Liver (tissue), 9 donors: ENCODE data around the gene LSM12. TPM values are rescaled to one million over a fixed set of nuclear protein-coding genes. Genes with fewer than 3 reads are reported as not detected.

ENCODE experiments used
- DNase-seq: peaks from one replicate; pipeline ENCODE4 v3.0.0-alpha.2; 2017; ENCODE audit warnings: low spot score
- H3K27ac ChIP-seq, 2 donors: one replicate each; pipeline ENCODE4 v1.7.0; 2013; ENCODE audit warnings: inconsistent platforms in 2 of 2, low read length in 2 of 2, control low read depth in 1 of 2, low read depth in 1 of 2, mild to moderate bottlenecking in 1 of 2
- H3K27me3 ChIP-seq, 4 donors: one replicate each; pipeline versions ENCODE4 v1.6.1 to v1.7.0; 2013; ENCODE audit warnings: low read length in 3 of 4, inconsistent platforms in 1 of 4, mild to moderate bottlenecking in 1 of 4, moderate library complexity in 1 of 4; ENCODE audit not compliant: control insufficient read depth in 4 of 4, insufficient read depth in 4 of 4
- H3K36me3 ChIP-seq, 4 donors: one replicate each; pipeline versions ENCODE4 v1.6.1 to v1.7.0; 2013; ENCODE audit warnings: low read length in 3 of 4, mild to moderate bottlenecking in 3 of 4, low read depth in 1 of 4, moderate library complexity in 1 of 4; ENCODE audit not compliant: control insufficient read depth in 4 of 4, insufficient read depth in 3 of 4
- H3K4me1 ChIP-seq, 4 donors: one replicate each; pipeline versions ENCODE4 v1.6.1 to v1.7.0; 2013; ENCODE audit warnings: low read length in 3 of 4, mild to moderate bottlenecking in 3 of 4, moderate library complexity in 1 of 4; ENCODE audit not compliant: control insufficient read depth in 4 of 4, insufficient read depth in 4 of 4
- H3K4me3 ChIP-seq, 3 donors: one replicate each; pipeline versions ENCODE4 v1.6.1 to v1.7.0; 2013; ENCODE audit warnings: low read length in 3 of 3, control low read depth in 1 of 3, low read depth in 1 of 3, mild to moderate bottlenecking in 1 of 3
- H3K9ac ChIP-seq, 2 donors: one replicate each; pipeline ENCODE4 v1.7.0; 2013; ENCODE audit warnings: low read length in 2 of 2, mild to moderate bottlenecking in 2 of 2, moderate library complexity in 2 of 2, control low read depth in 1 of 2, low read depth in 1 of 2
- H3K9me3 ChIP-seq, 4 donors: one replicate each; pipeline versions ENCODE4 v1.6.1 to v1.7.0; 2013; ENCODE audit warnings: low read length in 3 of 4; ENCODE audit not compliant: control insufficient read depth in 4 of 4
- FOXA1 ChIP-seq: IDR thresholded peaks from 2 replicates; pipeline ENCODE4 v1.6.1; 2016; ENCODE audit warnings: antibody characterized with exemption
- FOXA2 ChIP-seq: IDR thresholded peaks from 2 replicates; pipeline ENCODE4 v1.6.1; 2016; ENCODE audit warnings: antibody characterized with exemption
- GABPA ChIP-seq, 2 donors: IDR thresholded peaks in 1 of 2; conservative IDR thresholded peaks in 1 of 2; 2 replicates each; pipeline ENCODE4 v1.6.1; 2016; ENCODE audit warnings: antibody characterized with exemption in 2 of 2, mild to moderate bottlenecking in 1 of 2, moderate library complexity in 1 of 2
- HNF4A ChIP-seq, 2 donors: conservative IDR thresholded peaks; 2 replicates each; pipeline ENCODE4 v1.6.1; 2016; ENCODE audit warnings: antibody characterized with exemption in 2 of 2, mild to moderate bottlenecking in 2 of 2
- HNF4G ChIP-seq: IDR thresholded peaks from 2 replicates; pipeline ENCODE4 v1.6.1; 2016; ENCODE audit warnings: antibody characterized with exemption
- JUND ChIP-seq, 2 donors: IDR thresholded peaks; 2 replicates each; pipeline ENCODE4 v1.6.1; 2016; ENCODE audit warnings: antibody characterized with exemption in 2 of 2
- RAD21 ChIP-seq, 2 donors: IDR thresholded peaks; 2 replicates each; pipeline ENCODE4 v1.6.1; 2016; ENCODE audit warnings: antibody characterized with exemption in 2 of 2, mild to moderate bottlenecking in 2 of 2
- RXRA ChIP-seq, 2 donors: IDR thresholded peaks; 2 replicates each; pipeline ENCODE4 v1.6.1; 2017 to 2018; ENCODE audit warnings: antibody characterized with exemption in 2 of 2, mild to moderate bottlenecking in 1 of 2
- SP1 ChIP-seq: IDR thresholded peaks from 2 replicates; pipeline ENCODE4 v1.6.1; 2018; ENCODE audit warnings: antibody characterized with exemption, mild to moderate bottlenecking
- TAF1 ChIP-seq: conservative IDR thresholded peaks from 2 replicates; pipeline ENCODE4 v1.6.1; 2016; ENCODE audit warnings: antibody characterized with exemption, mild to moderate bottlenecking
- YY1 ChIP-seq: IDR thresholded peaks from 2 replicates; pipeline ENCODE4 v1.6.1; 2016; ENCODE audit warnings: antibody characterized with exemption, mild to moderate bottlenecking
- WGBS: extraction: QIAGEN DNeasy Blood & Tissue Kit; methylation state at CpG from one replicate; pipeline ENCODE4 v1.1.7; 2013; 5-methylcytosine and 5-hydroxymethylcytosine counted together
- polyA plus RNA-seq, 2 donors: library from polyadenylated mRNA; stranded (reverse) in 1 of 2; unstranded in 1 of 2; fragments of 200-250 nt in 1 of 2; fragments of >200 nt in 1 of 2; fragmentation: Nextera tagmentation in 1 of 2; extraction: Ambion mirVana in 1 of 2; gene quantifications; one replicate each; pipeline versions ENCODE4 v1.2.1 to v1.2.3, GENCODE V29; 2013 to 2015
- total RNA-seq, 2 donors: library from RNA; depleted of rRNA; stranded (reverse); fragments of >200 nt; gene quantifications; one replicate each; pipeline ENCODE4 v1.2.3, GENCODE V29; 2014
- TF ChIP-seq, protein P1 (sequence below): fragments of 150-350 bp; IDR thresholded peaks from 2 replicates; pipeline ENCODE4 v1.5.1; 2017; ENCODE audit warnings: improper control_type of control experiment, low read depth, low read length; ENCODE audit not compliant: missing input control
- TF ChIP-seq, protein P2 (sequence below): IDR thresholded peaks from 2 replicates; pipeline ENCODE4 v1.6.1; 2016; ENCODE audit warnings: antibody characterized with exemption
- TF ChIP-seq, protein P3 (sequence below): IDR thresholded peaks from 2 replicates; pipeline ENCODE4 v1.6.1; 2016; ENCODE audit warnings: antibody characterized with exemption
- TF ChIP-seq, protein P4 (sequence below): IDR thresholded peaks from 2 replicates; pipeline ENCODE4 v1.6.1; 2016; ENCODE audit warnings: antibody characterized with exemption
- TF ChIP-seq, protein P5 (sequence below): IDR thresholded peaks from 2 replicates; pipeline ENCODE4 v1.6.1; 2016; ENCODE audit warnings: antibody characterized with exemption, mild to moderate bottlenecking
- donor health status: healthy.
- donor health status: healthy.
- donor health status: healthy.
- donor health status: healthy.
- donor health status: healthy.

The LSM12 gene
- total and polyA plus RNA-seq, 4 donors: 12.1 to 31.9 (median 15.1) TPM

DNA sequence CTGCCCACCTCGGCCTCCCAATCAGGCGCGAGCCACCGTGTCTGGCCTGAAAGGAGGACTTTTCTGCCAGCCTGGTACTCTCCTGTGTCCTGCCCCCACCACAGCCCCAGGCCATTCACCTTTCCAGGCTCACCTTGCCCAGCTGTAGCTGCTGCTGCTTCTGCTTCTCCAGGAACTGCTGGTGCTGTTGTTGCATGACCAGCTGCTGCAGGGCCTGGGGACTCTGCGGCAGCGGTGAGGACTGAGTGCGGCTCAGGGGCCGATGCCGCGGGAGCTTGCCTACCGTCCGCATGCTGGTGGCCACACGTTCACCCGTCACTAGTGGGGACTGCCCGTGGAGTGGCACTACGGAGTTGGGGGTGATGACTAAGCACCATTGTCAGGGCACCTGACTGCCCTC, 21.8 kb upstream of the LSM12 start:
- no peak for DNase-seq

DNA sequence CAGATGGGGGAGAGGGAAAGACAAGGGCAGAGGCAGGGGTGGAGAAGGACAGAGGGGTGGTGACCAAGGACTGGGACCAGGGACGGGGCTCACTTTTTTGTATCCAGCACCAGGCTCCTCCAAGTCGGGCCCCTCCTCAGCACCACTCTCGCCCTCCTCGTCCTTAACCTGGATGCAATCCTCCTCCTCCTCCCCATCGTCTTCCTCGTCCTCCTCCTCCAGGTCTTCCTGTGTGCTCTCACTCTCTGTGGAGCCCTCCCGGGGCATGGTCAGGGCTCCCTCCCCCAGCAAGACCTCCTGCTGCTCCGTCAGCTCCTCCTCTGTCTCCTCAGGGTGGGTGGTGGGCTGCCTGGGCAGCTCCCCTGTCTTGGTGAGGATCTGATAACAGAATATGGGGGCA, 20.8 kb upstream of the LSM12 start:
- H3K27me3 ChIP-seq: no peaks in the 10 kb centered on the region
- H3K27ac ChIP-seq: no peak overlapping the region
- peaks cover 0 to 6% (median 0%) of the 10 kb centered on the region in 4 donors for H3K4me1 ChIP-seq
- H3K9ac ChIP-seq: no peak overlapping the region
- no peak overlapping the region for H3K4me3 ChIP-seq
- peaks cover 7 to 38% (median 27%) of the 10 kb centered on the region in 4 donors for H3K36me3 ChIP-seq
- no peaks in the 10 kb centered on the region for H3K9me3 ChIP-seq
- TF ChIP-seq, protein P1, sequence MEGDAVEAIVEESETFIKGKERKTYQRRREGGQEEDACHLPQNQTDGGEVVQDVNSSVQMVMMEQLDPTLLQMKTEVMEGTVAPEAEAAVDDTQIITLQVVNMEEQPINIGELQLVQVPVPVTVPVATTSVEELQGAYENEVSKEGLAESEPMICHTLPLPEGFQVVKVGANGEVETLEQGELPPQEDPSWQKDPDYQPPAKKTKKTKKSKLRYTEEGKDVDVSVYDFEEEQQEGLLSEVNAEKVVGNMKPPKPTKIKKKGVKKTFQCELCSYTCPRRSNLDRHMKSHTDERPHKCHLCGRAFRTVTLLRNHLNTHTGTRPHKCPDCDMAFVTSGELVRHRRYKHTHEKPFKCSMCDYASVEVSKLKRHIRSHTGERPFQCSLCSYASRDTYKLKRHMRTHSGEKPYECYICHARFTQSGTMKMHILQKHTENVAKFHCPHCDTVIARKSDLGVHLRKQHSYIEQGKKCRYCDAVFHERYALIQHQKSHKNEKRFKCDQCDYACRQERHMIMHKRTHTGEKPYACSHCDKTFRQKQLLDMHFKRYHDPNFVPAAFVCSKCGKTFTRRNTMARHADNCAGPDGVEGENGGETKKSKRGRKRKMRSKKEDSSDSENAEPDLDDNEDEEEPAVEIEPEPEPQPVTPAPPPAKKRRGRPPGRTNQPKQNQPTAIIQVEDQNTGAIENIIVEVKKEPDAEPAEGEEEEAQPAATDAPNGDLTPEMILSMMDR: no peak
- TF ChIP-seq SP1 (no peak), HNF4G (no peak), RAD21 (IDR thresholded peaks at IDR 0.05) (no peak), TAF1 (no peak), RXRA (IDR thresholded peaks at IDR 0.05) (no peak), FOXA1 (no peak), YY1 (no peak)
- TF ChIP-seq, protein P2, sequence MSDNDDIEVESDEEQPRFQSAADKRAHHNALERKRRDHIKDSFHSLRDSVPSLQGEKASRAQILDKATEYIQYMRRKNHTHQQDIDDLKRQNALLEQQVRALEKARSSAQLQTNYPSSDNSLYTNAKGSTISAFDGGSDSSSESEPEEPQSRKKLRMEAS: no peak
- TF ChIP-seq, protein P3, sequence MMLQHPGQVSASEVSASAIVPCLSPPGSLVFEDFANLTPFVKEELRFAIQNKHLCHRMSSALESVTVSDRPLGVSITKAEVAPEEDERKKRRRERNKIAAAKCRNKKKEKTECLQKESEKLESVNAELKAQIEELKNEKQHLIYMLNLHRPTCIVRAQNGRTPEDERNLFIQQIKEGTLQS: no peak
- TF ChIP-seq, protein P4, sequence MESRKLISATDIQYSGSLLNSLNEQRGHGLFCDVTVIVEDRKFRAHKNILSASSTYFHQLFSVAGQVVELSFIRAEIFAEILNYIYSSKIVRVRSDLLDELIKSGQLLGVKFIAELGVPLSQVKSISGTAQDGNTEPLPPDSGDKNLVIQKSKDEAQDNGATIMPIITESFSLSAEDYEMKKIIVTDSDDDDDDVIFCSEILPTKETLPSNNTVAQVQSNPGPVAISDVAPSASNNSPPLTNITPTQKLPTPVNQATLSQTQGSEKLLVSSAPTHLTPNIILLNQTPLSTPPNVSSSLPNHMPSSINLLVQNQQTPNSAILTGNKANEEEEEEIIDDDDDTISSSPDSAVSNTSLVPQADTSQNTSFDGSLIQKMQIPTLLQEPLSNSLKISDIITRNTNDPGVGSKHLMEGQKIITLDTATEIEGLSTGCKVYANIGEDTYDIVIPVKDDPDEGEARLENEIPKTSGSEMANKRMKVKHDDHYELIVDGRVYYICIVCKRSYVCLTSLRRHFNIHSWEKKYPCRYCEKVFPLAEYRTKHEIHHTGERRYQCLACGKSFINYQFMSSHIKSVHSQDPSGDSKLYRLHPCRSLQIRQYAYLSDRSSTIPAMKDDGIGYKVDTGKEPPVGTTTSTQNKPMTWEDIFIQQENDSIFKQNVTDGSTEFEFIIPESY: no peak
- no peak for DNase-seq
- 82% methylated on average over 7 of the region's 8 CpGs for WGBS

More for the DNA sequence above, 21.8 kb upstream of the LSM12 start:
- H3K27me3 ChIP-seq: no peaks in the 10 kb centered on the region
- no peak overlapping the region for H3K4me3 ChIP-seq
- H3K36me3 ChIP-seq: peaks cover 13 to 37% (median 25%) of the 10 kb centered on the region in 4 donors
- peaks cover 0 to 6% (median 0%) of the 10 kb centered on the region in 4 donors for H3K4me1 ChIP-seq
- H3K9ac ChIP-seq: no peak overlapping the region
- no peaks in the 10 kb centered on the region for H3K9me3 ChIP-seq
- no peak for TF ChIP-seq YY1
- TF ChIP-seq HNF4G: no peak
- TF ChIP-seq HNF4A (conservative IDR thresholded peaks at IDR 0.05): no peak
- TF ChIP-seq, protein P5, sequence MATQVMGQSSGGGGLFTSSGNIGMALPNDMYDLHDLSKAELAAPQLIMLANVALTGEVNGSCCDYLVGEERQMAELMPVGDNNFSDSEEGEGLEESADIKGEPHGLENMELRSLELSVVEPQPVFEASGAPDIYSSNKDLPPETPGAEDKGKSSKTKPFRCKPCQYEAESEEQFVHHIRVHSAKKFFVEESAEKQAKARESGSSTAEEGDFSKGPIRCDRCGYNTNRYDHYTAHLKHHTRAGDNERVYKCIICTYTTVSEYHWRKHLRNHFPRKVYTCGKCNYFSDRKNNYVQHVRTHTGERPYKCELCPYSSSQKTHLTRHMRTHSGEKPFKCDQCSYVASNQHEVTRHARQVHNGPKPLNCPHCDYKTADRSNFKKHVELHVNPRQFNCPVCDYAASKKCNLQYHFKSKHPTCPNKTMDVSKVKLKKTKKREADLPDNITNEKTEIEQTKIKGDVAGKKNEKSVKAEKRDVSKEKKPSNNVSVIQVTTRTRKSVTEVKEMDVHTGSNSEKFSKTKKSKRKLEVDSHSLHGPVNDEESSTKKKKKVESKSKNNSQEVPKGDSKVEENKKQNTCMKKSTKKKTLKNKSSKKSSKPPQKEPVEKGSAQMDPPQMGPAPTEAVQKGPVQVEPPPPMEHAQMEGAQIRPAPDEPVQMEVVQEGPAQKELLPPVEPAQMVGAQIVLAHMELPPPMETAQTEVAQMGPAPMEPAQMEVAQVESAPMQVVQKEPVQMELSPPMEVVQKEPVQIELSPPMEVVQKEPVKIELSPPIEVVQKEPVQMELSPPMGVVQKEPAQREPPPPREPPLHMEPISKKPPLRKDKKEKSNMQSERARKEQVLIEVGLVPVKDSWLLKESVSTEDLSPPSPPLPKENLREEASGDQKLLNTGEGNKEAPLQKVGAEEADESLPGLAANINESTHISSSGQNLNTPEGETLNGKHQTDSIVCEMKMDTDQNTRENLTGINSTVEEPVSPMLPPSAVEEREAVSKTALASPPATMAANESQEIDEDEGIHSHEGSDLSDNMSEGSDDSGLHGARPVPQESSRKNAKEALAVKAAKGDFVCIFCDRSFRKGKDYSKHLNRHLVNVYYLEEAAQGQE: no peak
- no peak for TF ChIP-seq RXRA (IDR thresholded peaks at IDR 0.05)
- TF ChIP-seq TAF1: no peak
- TF ChIP-seq JUND (IDR thresholded peaks at IDR 0.05): no peak
- TF ChIP-seq, protein P3: no peak
- TF ChIP-seq, protein P2: no peak
- no peak for TF ChIP-seq GABPA (IDR thresholded peaks at IDR 0.05 in 1 of 2, conservative IDR thresholded peaks at IDR 0.05 in 1 of 2)
- TF ChIP-seq FOXA2: no peak
- TF ChIP-seq FOXA1: no peak
- TF ChIP-seq SP1: no peak
- 86% methylated on average over 16 of the region's 16 CpGs for WGBS
- no peak overlapping the region for H3K27ac ChIP-seq
